ENCODE data around the gene UTP4. TPM values are rescaled to one million over a fixed set of nuclear protein-coding genes. Genes with fewer than 3 reads are reported as not detected.

Gene UTP4
- total RNA-seq, 1 experiment from 2014 or later: 61.7 TPM

DNA sequence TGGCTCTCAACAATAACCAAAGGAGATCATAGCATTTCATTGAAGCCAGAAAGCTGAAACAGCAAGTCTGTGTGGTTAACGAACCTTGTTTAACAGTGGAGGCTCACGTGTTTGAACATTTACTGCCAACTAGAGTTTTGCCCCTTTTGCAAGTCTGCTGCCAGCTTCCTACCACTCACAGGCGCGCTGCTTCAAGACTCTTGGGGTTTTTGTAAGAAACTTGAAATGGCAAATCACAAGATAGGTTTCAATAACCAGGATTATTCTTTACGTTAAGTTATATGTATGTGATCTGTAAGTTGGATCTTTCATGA lies 55.7 kb downstream of the UTP4 start:
- no peak for TF ChIP-seq CTCF (IDR thresholded peaks at IDR 0.05)
- TF ChIP-seq POLR2AphosphoS5 (IDR thresholded peaks at IDR 0.05; ENCODE audit: low read depth, low read length): no peak
- TF ChIP-seq SIN3A (IDR thresholded peaks at IDR 0.05; ENCODE audit: borderline replicate concordance, insufficient read depth, low read depth, low read length): no peak
- TF ChIP-seq, protein P1, sequence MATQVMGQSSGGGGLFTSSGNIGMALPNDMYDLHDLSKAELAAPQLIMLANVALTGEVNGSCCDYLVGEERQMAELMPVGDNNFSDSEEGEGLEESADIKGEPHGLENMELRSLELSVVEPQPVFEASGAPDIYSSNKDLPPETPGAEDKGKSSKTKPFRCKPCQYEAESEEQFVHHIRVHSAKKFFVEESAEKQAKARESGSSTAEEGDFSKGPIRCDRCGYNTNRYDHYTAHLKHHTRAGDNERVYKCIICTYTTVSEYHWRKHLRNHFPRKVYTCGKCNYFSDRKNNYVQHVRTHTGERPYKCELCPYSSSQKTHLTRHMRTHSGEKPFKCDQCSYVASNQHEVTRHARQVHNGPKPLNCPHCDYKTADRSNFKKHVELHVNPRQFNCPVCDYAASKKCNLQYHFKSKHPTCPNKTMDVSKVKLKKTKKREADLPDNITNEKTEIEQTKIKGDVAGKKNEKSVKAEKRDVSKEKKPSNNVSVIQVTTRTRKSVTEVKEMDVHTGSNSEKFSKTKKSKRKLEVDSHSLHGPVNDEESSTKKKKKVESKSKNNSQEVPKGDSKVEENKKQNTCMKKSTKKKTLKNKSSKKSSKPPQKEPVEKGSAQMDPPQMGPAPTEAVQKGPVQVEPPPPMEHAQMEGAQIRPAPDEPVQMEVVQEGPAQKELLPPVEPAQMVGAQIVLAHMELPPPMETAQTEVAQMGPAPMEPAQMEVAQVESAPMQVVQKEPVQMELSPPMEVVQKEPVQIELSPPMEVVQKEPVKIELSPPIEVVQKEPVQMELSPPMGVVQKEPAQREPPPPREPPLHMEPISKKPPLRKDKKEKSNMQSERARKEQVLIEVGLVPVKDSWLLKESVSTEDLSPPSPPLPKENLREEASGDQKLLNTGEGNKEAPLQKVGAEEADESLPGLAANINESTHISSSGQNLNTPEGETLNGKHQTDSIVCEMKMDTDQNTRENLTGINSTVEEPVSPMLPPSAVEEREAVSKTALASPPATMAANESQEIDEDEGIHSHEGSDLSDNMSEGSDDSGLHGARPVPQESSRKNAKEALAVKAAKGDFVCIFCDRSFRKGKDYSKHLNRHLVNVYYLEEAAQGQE (IDR thresholded peaks at IDR 0.05; ENCODE audit: insufficient read depth in 1 of 2, low read depth in 2 of 2, low read length in 1 of 2): no peak
- TF ChIP-seq TCF7L2 (IDR thresholded peaks at IDR 0.05; ENCODE audit: low read depth, low read length): no peak
- ChIA-PET POLR2A (interaction anchor here (0.7 kb wide), 1 partner anchor 106 kb away, joined by 6 read pairs; no protein-coding TSS in a partner anchor), CTCF (no interaction called here)
- in situ Hi-C loops (cut with HindIII; ENCODE audit: low pct_unique_long_range_greater_than_20kb, low sequenced_read_pairs) (no loop called here), intact Hi-C loops (cut with micrococcal nuclease; ENCODE audit: unreplicated experiment) (no loop called here)
- BruUV-seq (replicated peaks): no TSS peak
- Histone ChIP-seq H3K9me3 (ENCODE audit: control insufficient read depth, insufficient read depth, low read depth, low read length) (no peaks in the 10 kb centered on the region), H3K4me1 (ENCODE audit: control insufficient read depth, insufficient read depth, low read length) (peaks cover 30% of the 10 kb centered on the region), H3K36me3 (ENCODE audit: control insufficient read depth, insufficient read depth, low read length) (no peaks in the 10 kb centered on the region), H3K27me3 (ENCODE audit: control insufficient read depth, insufficient read depth, low read length) (no peaks in the 10 kb centered on the region), H3K4me3 (ENCODE audit: low read depth in 2 of 2, low read length in 2 of 2) (peak overlapping the region; percentile 71 to 77), H3K27ac (ENCODE audit: low read length) (peak overlapping the region; percentile 69)
- ATAC-seq (no peak), DNase-seq (ENCODE audit: low read depth, low spot score) (no peak)

DNA sequence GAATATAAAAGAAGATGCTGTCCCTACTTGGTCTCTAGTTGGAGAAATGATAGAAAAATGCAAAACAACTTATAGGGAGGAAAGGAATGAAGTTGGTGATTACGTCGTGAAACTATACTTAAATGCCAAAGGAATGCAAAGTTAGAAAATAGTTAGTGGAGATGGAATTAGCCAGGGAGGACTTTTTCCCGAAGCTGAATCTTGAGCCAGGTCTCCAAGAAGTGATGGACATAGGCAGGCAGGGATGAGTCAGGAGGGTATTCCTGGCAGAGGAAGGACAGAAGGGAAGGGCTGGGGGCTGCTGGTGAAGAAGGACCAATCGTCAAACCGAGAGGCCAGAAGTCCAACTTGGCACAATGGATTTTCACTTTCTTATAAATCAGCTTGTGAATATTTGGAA lies 56.3 kb downstream of the UTP4 start:
- BruUV-seq (replicated peaks): no TSS peak
- Histone ChIP-seq H3K27me3 (ENCODE audit: control insufficient read depth, insufficient read depth, low read length) (no peaks in the 10 kb centered on the region), H3K36me3 (ENCODE audit: control insufficient read depth, insufficient read depth, low read length) (no peaks in the 10 kb centered on the region), H3K9me3 (ENCODE audit: control insufficient read depth, insufficient read depth, low read depth, low read length) (no peaks in the 10 kb centered on the region), H3K4me3 (ENCODE audit: low read depth in 2 of 2, low read length in 2 of 2) (peak overlapping the region; percentile 71 to 77), H3K4me1 (ENCODE audit: control insufficient read depth, insufficient read depth, low read length) (peaks cover 30% of the 10 kb centered on the region), H3K27ac (ENCODE audit: low read length) (peak overlapping the region; percentile 69)
- ChIA-PET POLR2A (interaction anchor here (0.7 kb wide), 1 partner anchor 106 kb away, joined by 6 read pairs; no protein-coding TSS in a partner anchor), CTCF (interaction anchor here (0.6 kb wide), 1 partner anchor 96 kb away, joined by 4 read pairs; no protein-coding TSS in a partner anchor)
- in situ Hi-C loops (cut with HindIII; ENCODE audit: low pct_unique_long_range_greater_than_20kb, low sequenced_read_pairs) (no loop called here), intact Hi-C loops (cut with micrococcal nuclease; ENCODE audit: unreplicated experiment) (no loop called here)
- TF ChIP-seq POLR2AphosphoS5 (IDR thresholded peaks at IDR 0.05; ENCODE audit: low read depth, low read length) (no peak), CTCF (IDR thresholded peaks at IDR 0.05) (no peak), SIN3A (IDR thresholded peaks at IDR 0.05; ENCODE audit: borderline replicate concordance, insufficient read depth, low read depth, low read length) (no peak), TCF7L2 (IDR thresholded peaks at IDR 0.05; ENCODE audit: low read depth, low read length) (no peak)
- TF ChIP-seq, protein P1 (IDR thresholded peaks at IDR 0.05; ENCODE audit: insufficient read depth in 1 of 2, low read depth in 2 of 2, low read length in 1 of 2): no peak
- DNase-seq (ENCODE audit: low read depth, low spot score) (no peak), ATAC-seq (no peak)

All from Panc1 (cell line).